H9 (cell line): ENCODE data around the gene SETD6. TPM values are rescaled to one million over a fixed set of nuclear protein-coding genes. Genes with fewer than 3 reads are reported as not detected.

ENCODE experiments used
- DNase-seq: peaks from one replicate; pipeline ENCODE4 v3.0.0-alpha.2; 2017
- H2AFZ ChIP-seq: one replicate; pipeline ENCODE4 v1.6.1; 2013; ENCODE audit warnings: mild to moderate bottlenecking, low read length, control low read depth, moderate library complexity
- H2AK5ac ChIP-seq: 2 replicates; pipeline ENCODE4 v1.6.1; 2013; ENCODE audit warnings: low read length, control low read depth, mixed read lengths; ENCODE audit not compliant: insufficient read length
- H2BK120ac ChIP-seq: one replicate; pipeline ENCODE4 v1.6.1; 2013; ENCODE audit warnings: low read depth, mild to moderate bottlenecking, low read length, control low read depth, inconsistent platforms; ENCODE audit not compliant: poor library complexity, severe bottlenecking
- H2BK12ac ChIP-seq: 2 replicates; pipeline ENCODE4 v1.6.1; 2013; ENCODE audit warnings: low read length, control low read depth, mixed read lengths, low read depth; ENCODE audit not compliant: insufficient read length
- H2BK15ac ChIP-seq: 2 replicates; pipeline ENCODE4 v1.6.1; 2013; ENCODE audit warnings: low read depth, low read length, control low read depth
- H2BK20ac ChIP-seq: one replicate; pipeline ENCODE4 v1.6.1; 2013; ENCODE audit warnings: low read depth, mild to moderate bottlenecking, low read length, control low read depth, inconsistent platforms; ENCODE audit not compliant: poor library complexity, severe bottlenecking
- H2BK5ac ChIP-seq: 2 replicates; pipeline ENCODE4 v1.6.1; 2013; ENCODE audit warnings: low read length, control low read depth, mixed read lengths; ENCODE audit not compliant: insufficient read length
- H3K14ac ChIP-seq: 2 replicates; pipeline ENCODE4 v1.6.1; 2013; ENCODE audit warnings: low read length, control low read depth; ENCODE audit not compliant: insufficient read depth
- H3K18ac ChIP-seq: 2 replicates; pipeline ENCODE4 v1.6.1; 2013; ENCODE audit warnings: low read depth, mild to moderate bottlenecking, mixed read lengths, low read length, control low read depth; ENCODE audit not compliant: insufficient read length
- H3K23ac ChIP-seq: 2 replicates; pipeline ENCODE4 v1.6.1; 2013; ENCODE audit warnings: low read length, control low read depth, mixed read lengths, low read depth; ENCODE audit not compliant: insufficient read length
- H3K23me2 ChIP-seq: 2 replicates; pipeline ENCODE4 v1.6.1; 2013; ENCODE audit warnings: low read depth, mild to moderate bottlenecking, mixed read lengths, low read length, control low read depth; ENCODE audit not compliant: insufficient read length, poor library complexity, severe bottlenecking
- H3K27ac ChIP-seq: 2 replicates; pipeline ENCODE4 v1.5.1; 2013; ENCODE audit warnings: low read length, control low read depth, mixed read lengths, low read depth; ENCODE audit not compliant: insufficient read length
- H3K27me3 ChIP-seq: 2 replicates; pipeline ENCODE4 v1.6.1; 2013; ENCODE audit warnings: low read length, control low read depth, inconsistent platforms; ENCODE audit not compliant: insufficient read depth
- H3K4ac ChIP-seq: 2 replicates; pipeline ENCODE4 v1.6.1; 2013; ENCODE audit warnings: low read depth, mild to moderate bottlenecking, control low read depth, inconsistent platforms, low read length, moderate library complexity
- H3K4me1 ChIP-seq: 2 replicates; pipeline ENCODE4 v1.6.1; 2013; ENCODE audit warnings: low read length, control low read depth, inconsistent platforms; ENCODE audit not compliant: insufficient read depth
- H3K4me2 ChIP-seq: 2 replicates; pipeline ENCODE4 v1.6.1; 2013; ENCODE audit warnings: low read length, control low read depth, mixed read lengths; ENCODE audit not compliant: insufficient read length, insufficient read depth
- H3K56ac ChIP-seq: 2 replicates; pipeline ENCODE4 v1.6.1; 2013; ENCODE audit warnings: low read depth, mild to moderate bottlenecking, mixed read lengths, low read length, control low read depth; ENCODE audit not compliant: insufficient read length
- H3K79me1 ChIP-seq: 2 replicates; pipeline ENCODE4 v1.6.1; 2013; ENCODE audit warnings: low read depth, mild to moderate bottlenecking, moderate library complexity, low read length, control low read depth, inconsistent platforms; ENCODE audit not compliant: insufficient read depth, poor library complexity, severe bottlenecking
- H3K79me2 ChIP-seq: 2 replicates; pipeline ENCODE4 v1.6.1; 2013; ENCODE audit warnings: low read length, control low read depth, inconsistent platforms; ENCODE audit not compliant: insufficient read depth
- H3K9ac ChIP-seq: 2 replicates; pipeline ENCODE4 v1.6.1; 2013; ENCODE audit warnings: low read length, control low read depth, mixed read lengths; ENCODE audit not compliant: insufficient read length; ENCODE audit errors: extremely low read depth
- H3K9me3 ChIP-seq: one replicate; pipeline ENCODE4 v1.6.1; 2013; ENCODE audit warnings: low read depth, low read length, inconsistent platforms; ENCODE audit not compliant: control insufficient read depth
- H3T11ph ChIP-seq: one replicate; pipeline ENCODE4 v1.6.1; 2013; ENCODE audit warnings: mild to moderate bottlenecking, low read length, control low read depth, inconsistent platforms
- H4K20me1 ChIP-seq: one replicate; pipeline ENCODE4 v1.6.1; 2013; ENCODE audit not compliant: control insufficient read depth, insufficient read length, insufficient read depth
- H4K5ac ChIP-seq: 2 replicates; pipeline ENCODE4 v1.6.1; 2013; ENCODE audit warnings: low read depth, mild to moderate bottlenecking, mixed read lengths, low read length, control low read depth; ENCODE audit not compliant: insufficient read length
- H4K8ac ChIP-seq: replicated peaks from 2 replicates; pipeline ENCODE4 v1.6.1; 2013; ENCODE audit warnings: low read length, control low read depth, mixed read lengths, low read depth; ENCODE audit not compliant: insufficient read length
- H4K91ac ChIP-seq: 2 replicates; pipeline ENCODE4 v1.6.1; 2013; ENCODE audit warnings: low read depth, mild to moderate bottlenecking, moderate library complexity, mixed read lengths, low read length, control low read depth; ENCODE audit not compliant: insufficient read length
- H3K27ac Mint-ChIP-seq, 3 experiments: 2 replicates in 2 of 3; 3 replicates in 1 of 3; pipeline ENCODE4 v1.8.0; 2020 to 2021; ENCODE audit warnings: mixed read lengths in 3 of 3, mild to moderate bottlenecking in 1 of 3, moderate library complexity in 1 of 3
- H3K27me3 Mint-ChIP-seq: 2 replicates; pipeline ENCODE4 v1.8.0; 2021; ENCODE audit warnings: low read depth, mild to moderate bottlenecking, moderate library complexity, mixed read lengths
- H3K36me3 Mint-ChIP-seq, 3 experiments: 2 replicates in 2 of 3; 3 replicates in 1 of 3; pipeline ENCODE4 v1.8.0; 2020 to 2021; ENCODE audit warnings: low read depth in 3 of 3, mixed read lengths in 3 of 3; ENCODE audit not compliant: insufficient read depth in 1 of 3
- H3K4me1 Mint-ChIP-seq, 2 experiments: 2 replicates each; pipeline ENCODE4 v1.8.0; 2020; ENCODE audit warnings: mixed read lengths in 2 of 2
- H3K4me3 Mint-ChIP-seq, 2 experiments: 2 replicates in 1 of 2; 3 replicates in 1 of 2; pipeline ENCODE4 v1.8.0; 2020 to 2021; ENCODE audit warnings: mild to moderate bottlenecking in 2 of 2, mixed read lengths in 2 of 2, moderate library complexity in 1 of 2
- H3K9me3 Mint-ChIP-seq, 2 experiments: 2 replicates in 1 of 2; 3 replicates in 1 of 2; pipeline ENCODE4 v1.8.0; 2020; ENCODE audit warnings: mild to moderate bottlenecking in 2 of 2, mixed read lengths in 2 of 2, moderate library complexity in 1 of 2
- CTCF ChIP-seq: fragments of 200-600 bp; sonication (generic); conservative IDR thresholded peaks from 3 replicates; pipeline ENCODE4 v1.8.0; 2021; ENCODE audit warnings: antibody characterized with exemption, mild to moderate bottlenecking
- WGBS: extraction: QIAGEN DNeasy Blood & Tissue Kit; methylation state at CpG from one replicate; pipeline ENCODE4 v1.1.7; 2013; ENCODE audit warnings: missing lambda C conversion rate, low lambda C conversion rate, mixed read lengths; ENCODE audit not compliant: insufficient read length; ENCODE audit errors: extremely low coverage; 5-methylcytosine and 5-hydroxymethylcytosine counted together
- total RNA-seq: library from RNA; stranded (reverse); gene quantifications from 2 replicates; pipeline ENCODE4 v1.2.1, GENCODE V29; 2021

The SETD6 gene
- total RNA-seq, 1 experiment from 2014 or later, result 55.6 TPM

DNA sequence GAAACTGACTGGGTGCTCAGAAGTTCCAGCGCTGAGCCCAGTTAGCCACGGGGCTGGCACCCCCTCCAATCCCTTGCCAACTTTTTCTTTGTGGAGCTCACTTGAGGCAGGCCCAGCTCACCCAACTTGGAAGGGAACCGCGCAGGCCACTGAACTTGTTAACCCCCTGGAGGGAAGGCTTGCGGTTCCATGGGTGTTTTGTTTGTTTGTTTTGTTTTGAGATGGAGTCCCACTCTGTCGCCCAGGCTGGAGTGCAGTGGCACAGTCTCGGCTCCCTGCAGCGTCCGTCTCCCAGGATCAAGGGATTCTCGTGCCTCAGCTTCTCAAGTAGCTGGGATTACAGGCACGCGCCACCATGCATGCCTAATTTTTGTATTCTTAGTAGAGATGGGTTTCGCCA lies 49.5 kb upstream of the SETD6 start:
- H3K9me3 Mint-ChIP-seq, result peaks cover 0 to 3% of the 10 kb centered on the region in 2 experiments; a peak in 2 of 5 replicates
- no peak overlapping the region for H3K4me3 Mint-ChIP-seq
- no peak overlapping the region for H4K5ac ChIP-seq
- H3K18ac ChIP-seq, result no peak overlapping the region
- H3K23ac ChIP-seq, result no peak overlapping the region
- H3K4me1 ChIP-seq, result no peaks in the 10 kb centered on the region
- no peak overlapping the region for H3K9ac ChIP-seq
- H3K4me1 Mint-ChIP-seq, result peaks cover 9 to 30% of the 10 kb centered on the region in 2 experiments
- H2BK5ac ChIP-seq, result no peak overlapping the region
- no peaks in the 10 kb centered on the region for H3K79me1 ChIP-seq
- no peak overlapping the region for H3K27ac ChIP-seq
- H2AK5ac ChIP-seq, result no peak overlapping the region
- H2BK12ac ChIP-seq, result no peak overlapping the region
- H2AFZ ChIP-seq, result no peak overlapping the region
- H3K27me3 ChIP-seq, result peaks cover 23% of the 10 kb centered on the region; the same call in 1 of the 2 replicates
- H2BK15ac ChIP-seq, result no peak overlapping the region
- H3K36me3 Mint-ChIP-seq, result peaks cover 0 to 6% (median 0%) of the 10 kb centered on the region in 3 experiments; a peak in 2 of 7 replicates
- no peak overlapping the region for H2BK20ac ChIP-seq
- no peak overlapping the region for H4K91ac ChIP-seq
- H3K14ac ChIP-seq, result no peak overlapping the region
- no peak overlapping the region for H3K27ac Mint-ChIP-seq
- no peak for DNase-seq
- no peaks in the 10 kb centered on the region for H3K9me3 ChIP-seq
- no peak overlapping the region for H3K56ac ChIP-seq
- H4K8ac ChIP-seq, result no peak overlapping the region
- no peaks in the 10 kb centered on the region for H4K20me1 ChIP-seq
- peaks cover 23% of the 10 kb centered on the region for H3K23me2 ChIP-seq
- no CpG with 5 or more reads among the region's 13 CpGs for WGBS
- H3T11ph ChIP-seq, result no peak overlapping the region
- peaks cover 86% of the 10 kb centered on the region for H3K27me3 Mint-ChIP-seq
- H3K4ac ChIP-seq, result no peak overlapping the region
- H3K79me2 ChIP-seq, result no peaks in the 10 kb centered on the region
- peak overlapping the region; percentile 52 for H3K4me2 ChIP-seq
- H2BK120ac ChIP-seq, result no peak overlapping the region
- TF ChIP-seq CTCF, result no peak
